ENCODE results near the gene YPEL1. TPM values are rescaled to one million over a fixed set of nuclear protein-coding genes. Genes with fewer than 3 reads are reported as not detected.

YPEL1 gene
- total and polyA plus RNA-seq, 4 donors = 0.83 to 4.8 (median 2.2) TPM

GRCh38 chr22:21727768-21728167, 7.8 kb downstream of the YPEL1 start:
- Histone ChIP-seq H3K4me3 (ENCODE audit: low read depth in 1 of 3, low read length in 3 of 3) (no peak overlapping the region), H3K9ac (ENCODE audit: low read depth in 1 of 2, low read length in 2 of 2) (no peak overlapping the region), H3K36me3 (ENCODE audit: control insufficient read depth in 4 of 4, insufficient read depth in 3 of 4, low read depth in 1 of 4, low read length in 3 of 4) (no peaks in the 10 kb centered on the region), H3K9me3 (ENCODE audit: control insufficient read depth in 4 of 4, low read length in 3 of 4) (no peaks in the 10 kb centered on the region), H3K27me3 (ENCODE audit: control insufficient read depth in 4 of 4, insufficient read depth in 4 of 4, low read length in 3 of 4) (no peaks in the 10 kb centered on the region), H3K27ac (ENCODE audit: low read depth in 1 of 2, low read length in 2 of 2) (no peak overlapping the region), H3K4me1 (ENCODE audit: control insufficient read depth in 4 of 4, insufficient read depth in 4 of 4, low read length in 3 of 4) (no peaks in the 10 kb centered on the region)
- WGBS = 95% methylated on average over 10 of the region's 10 CpGs
- TF ChIP-seq GABPA (IDR thresholded peaks at IDR 0.05 in 1 of 2, conservative IDR thresholded peaks at IDR 0.05 in 1 of 2) = no peak
- no peak for TF ChIP-seq FOXA2 (IDR thresholded peaks at IDR 0.05)
- no peak for TF ChIP-seq TAF1 (conservative IDR thresholded peaks at IDR 0.05)
- TF ChIP-seq REST (IDR thresholded peaks at IDR 0.05) = no peak
- no peak for TF ChIP-seq YY1 (IDR thresholded peaks at IDR 0.05)
- TF ChIP-seq RXRA (IDR thresholded peaks at IDR 0.05) = no peak
- TF ChIP-seq HNF4A (conservative IDR thresholded peaks at IDR 0.05) = no peak
- no peak for TF ChIP-seq HNF4G (IDR thresholded peaks at IDR 0.05)
- no peak for TF ChIP-seq CTCF (IDR thresholded peaks at IDR 0.05; ENCODE audit: low read depth, low read length, missing input control)
- no peak for TF ChIP-seq JUND (IDR thresholded peaks at IDR 0.05)
- TF ChIP-seq FOXA1 (IDR thresholded peaks at IDR 0.05) = no peak
- no peak for TF ChIP-seq SP1 (IDR thresholded peaks at IDR 0.05)
- no peak for TF ChIP-seq RAD21 (IDR thresholded peaks at IDR 0.05)
- TF ChIP-seq EGR1 (IDR thresholded peaks at IDR 0.05; ENCODE audit: low read depth in 2 of 2) = no peak
- no peak for TF ChIP-seq NR2F2 (IDR thresholded peaks at IDR 0.05)
- TF ChIP-seq ZBTB33 (IDR thresholded peaks at IDR 0.05) = no peak
- TF ChIP-seq, protein P1, sequence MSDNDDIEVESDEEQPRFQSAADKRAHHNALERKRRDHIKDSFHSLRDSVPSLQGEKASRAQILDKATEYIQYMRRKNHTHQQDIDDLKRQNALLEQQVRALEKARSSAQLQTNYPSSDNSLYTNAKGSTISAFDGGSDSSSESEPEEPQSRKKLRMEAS (IDR thresholded peaks at IDR 0.05) = no peak
- no peak for TF ChIP-seq ATF3 (IDR thresholded peaks at IDR 0.05)
- no peak for DNase-seq (ENCODE audit: low spot score)

All from liver (tissue), 9 donors.